AG08396 (cell line): ENCODE results near the gene NOP53.
A peak's percentile ranks its signal among the peaks of the same experiment; 100 is the strongest.
"Not testable (repeated sequence)": the region's sequence is repeated elsewhere in the genome, so short reads cannot be mapped to it uniquely, and the experiment has no call there.

Experiments used
- DNase-seq: peaks from one replicate; pipeline ENCODE4 v3.0.0; 2012; ENCODE audit warnings: low spot score, mixed read lengths

Gene NOP53

GRCh38 chr19:47777245-47778048, 32.1 kb downstream of the NOP53 start:
- DNase-seq: not testable (repeated sequence)

- DNase-seq: peak; percentile 87
Observed at GRCh38 chr19:47778049-47778953, 33.0 kb downstream of the NOP53 start, which contains the start of gene SELENOW. Gene SELENOW, plus strand, starts transcription at chr19:47778703. Its CDS starts 83 bp downstream, at chr19:47778786.

GRCh38 chr19:47778954-47779351, 33.6 kb downstream of the NOP53 start:
- no peak for DNase-seq

GRCh38 chr19:47779524-47780214, 34.3 kb downstream of the NOP53 start:
- DNase-seq: peak; percentile 50

- DNase-seq: no peak
Observed at GRCh38 chr19:47780215-47780551, 34.8 kb downstream of the NOP53 start.

GRCh38 chr19:47781590-47782262, 36.4 kb downstream of the NOP53 start:
- DNase-seq: peak; percentile 33

- DNase-seq: no peak
Observed at GRCh38 chr19:47786566-47786965, 41.2 kb downstream of the NOP53 start.

- DNase-seq: not testable (repeated sequence)
Observed at GRCh38 chr19:47787307-47787706, 42.0 kb downstream of the NOP53 start.

- not testable (repeated sequence) for DNase-seq
Observed at GRCh38 chr19:47789811-47790210, 44.5 kb downstream of the NOP53 start.

GRCh38 chr19:47790398-47790814, 45.1 kb downstream of the NOP53 start:
- DNase-seq: peak; percentile 85

GRCh38 chr19:47792616-47793015, 47.3 kb downstream of the NOP53 start:
- no peak for DNase-seq

GRCh38 chr19:47794526-47794925, 49.2 kb downstream of the NOP53 start:
- DNase-seq: no peak

GRCh38 chr19:47796785-47797184, 51.4 kb downstream of the NOP53 start:
- no peak for DNase-seq

- DNase-seq: no peak
Observed at GRCh38 chr19:47797996-47798903, 52.9 kb downstream of the NOP53 start.

- DNase-seq: no peak
Observed at GRCh38 chr19:47798904-47799266, 53.5 kb downstream of the NOP53 start.

- no peak for DNase-seq
Observed at GRCh38 chr19:47801270-47801669, 55.9 kb downstream of the NOP53 start.

GRCh38 chr19:47802521-47803043, 57.2 kb downstream of the NOP53 start:
- no peak for DNase-seq

- DNase-seq: not testable (repeated sequence)
Observed at GRCh38 chr19:47803148-47803547, 57.8 kb downstream of the NOP53 start.

- not testable (repeated sequence) for DNase-seq
Observed at GRCh38 chr19:47803671-47804070, 58.3 kb downstream of the NOP53 start.

- not testable (repeated sequence) for DNase-seq
Observed at GRCh38 chr19:47804451-47804850, 59.1 kb downstream of the NOP53 start, which contains the start of gene TPRX1. Gene TPRX1, minus strand, starts transcription at chr19:47804551. Its CDS starts 12 bp downstream, at chr19:47804539.
